SK-N-SH treated with all-trans-retinoic acid at 6 μM for 48 hours (cell line): Measurements from ENCODE around the gene TNIK.

ENCODE experiments used
- ARNTL ChIP-seq: fragments of 450-650 bp; formaldehyde crosslinking; IDR thresholded peaks from 2 replicates; pipeline ENCODE4 v1.5.0; 2020; ENCODE audit warnings: low read depth, mild to moderate bottlenecking, moderate library complexity, borderline replicate concordance
- BACH2 ChIP-seq: fragments of 250-450 bp; sonication (Bioruptor Pico); IDR thresholded peaks from 2 replicates; pipeline ENCODE4 v1.9.0; 2021; ENCODE audit warnings: mild to moderate bottlenecking, borderline replicate concordance
- PPARA ChIP-seq: fragments of 250-450 bp; sonication (Bioruptor Pico); IDR thresholded peaks from 2 replicates; pipeline ENCODE4 v1.5.0; 2020; ENCODE audit warnings: mild to moderate bottlenecking, borderline replicate concordance
- TCF4 ChIP-seq: fragments of 250-450 bp; sonication (Bioruptor Pico); IDR thresholded peaks from 2 replicates; pipeline ENCODE4 v1.8.0; 2021; ENCODE audit warnings: mild to moderate bottlenecking, moderate library complexity, borderline replicate concordance
- TOX ChIP-seq: fragments of 250-450 bp; sonication (Bioruptor Pico); IDR thresholded peaks from 2 replicates; pipeline ENCODE4 v1.8.0; 2021; ENCODE audit warnings: mild to moderate bottlenecking, moderate library complexity, borderline replicate concordance
- ZC3H10 ChIP-seq: fragments of 250-450 bp; sonication (Bioruptor Pico); IDR thresholded peaks from 2 replicates; pipeline ENCODE4 v1.5.1; 2021; ENCODE audit warnings: mild to moderate bottlenecking, moderate library complexity
- ZFP30 ChIP-seq: fragments of 450-650 bp; formaldehyde crosslinking; IDR thresholded peaks from 2 replicates; pipeline ENCODE4 v1.5.0; 2022; ENCODE audit warnings: mild to moderate bottlenecking, moderate library complexity
- ZNF565 ChIP-seq: fragments of 450-650 bp; formaldehyde crosslinking; conservative IDR thresholded peaks from 2 replicates; pipeline ENCODE4 v1.5.0; 2020; ENCODE audit warnings: low read depth, mild to moderate bottlenecking, moderate library complexity
- TF ChIP-seq, protein P1 (sequence below): fragments of 250-450 bp; sonication (Bioruptor Pico); IDR thresholded peaks from 2 replicates; pipeline ENCODE4 v1.8.0; 2020; ENCODE audit warnings: mild to moderate bottlenecking, moderate library complexity, borderline replicate concordance

DNA sequence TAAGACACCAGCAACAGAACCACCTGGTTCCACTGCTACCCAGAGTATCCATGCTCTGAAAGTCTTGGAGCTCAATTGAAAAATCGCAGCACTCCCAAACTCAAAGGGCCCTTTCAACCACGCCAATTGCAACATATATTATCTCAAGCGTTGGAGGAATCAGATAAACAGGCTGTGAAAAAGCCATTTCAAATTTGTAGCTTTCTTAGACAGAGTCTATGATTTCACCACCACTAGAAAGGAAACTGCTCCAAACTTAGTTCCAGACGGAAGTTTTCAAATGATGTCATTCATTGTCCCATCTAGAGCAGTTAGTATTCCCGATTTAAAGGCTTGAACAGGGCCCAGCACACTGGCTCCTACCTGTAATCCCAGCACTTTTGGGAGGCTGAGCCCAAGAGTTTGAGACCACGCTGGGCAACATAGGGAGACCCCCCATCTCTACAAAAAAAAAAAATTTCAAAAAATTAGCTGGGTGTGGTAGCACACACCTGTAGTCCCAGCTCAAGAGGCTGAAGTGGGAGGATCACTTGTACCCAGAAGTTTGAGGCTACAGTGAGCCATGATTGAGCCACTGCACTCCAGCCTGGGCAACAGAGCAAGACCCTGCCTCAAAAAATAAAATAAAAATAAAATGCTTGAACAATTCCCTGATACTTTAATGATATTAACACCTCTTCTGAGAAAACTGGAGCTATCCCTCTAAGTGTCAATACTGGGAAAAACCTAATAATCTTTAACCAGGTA, 16.8 kb downstream of the TNIK start:
- TF ChIP-seq TOX (CRISPR knock-in tag) (no peak), ZNF565 (CRISPR knock-in tag) (no peak), TCF4 (no peak), ZC3H10 (CRISPR knock-in tag) (no peak), BACH2 (CRISPR knock-in tag) (no peak), ZFP30 (no peak), ARNTL (CRISPR knock-in tag) (no peak), PPARA (CRISPR knock-in tag) (no peak)
- TF ChIP-seq, protein P1, sequence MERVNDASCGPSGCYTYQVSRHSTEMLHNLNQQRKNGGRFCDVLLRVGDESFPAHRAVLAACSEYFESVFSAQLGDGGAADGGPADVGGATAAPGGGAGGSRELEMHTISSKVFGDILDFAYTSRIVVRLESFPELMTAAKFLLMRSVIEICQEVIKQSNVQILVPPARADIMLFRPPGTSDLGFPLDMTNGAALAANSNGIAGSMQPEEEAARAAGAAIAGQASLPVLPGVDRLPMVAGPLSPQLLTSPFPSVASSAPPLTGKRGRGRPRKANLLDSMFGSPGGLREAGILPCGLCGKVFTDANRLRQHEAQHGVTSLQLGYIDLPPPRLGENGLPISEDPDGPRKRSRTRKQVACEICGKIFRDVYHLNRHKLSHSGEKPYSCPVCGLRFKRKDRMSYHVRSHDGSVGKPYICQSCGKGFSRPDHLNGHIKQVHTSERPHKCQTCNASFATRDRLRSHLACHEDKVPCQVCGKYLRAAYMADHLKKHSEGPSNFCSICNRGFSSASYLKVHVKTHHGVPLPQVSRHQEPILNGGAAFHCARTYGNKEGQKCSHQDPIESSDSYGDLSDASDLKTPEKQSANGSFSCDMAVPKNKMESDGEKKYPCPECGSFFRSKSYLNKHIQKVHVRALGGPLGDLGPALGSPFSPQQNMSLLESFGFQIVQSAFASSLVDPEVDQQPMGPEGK = no peak
